NCI-H526 treated with DMSO at 0.1 percent for 48 hours (cell line): Measurements from ENCODE around the gene MXD3.

ENCODE experiments used
- DNase-seq: peaks from one replicate; lab custom pipeline; 2025; lab: John Stamatoyannopoulos, UW

Gene MXD3

GRCh38 chr5:177303121-177303924 is 8.4 kb downstream of the MXD3 start, which contains the start of the genes PRELID1 and RAB24:
Gene PRELID1 (plus strand): TSS chr5:177303799. CDS start chr5:177303986, 187 bp downstream.
Gene RAB24 (minus strand): TSS chr5:177303719. CDS start chr5:177303288, 431 bp downstream.
- DNase-seq: peak; percentile 35

GRCh38 chr5:177302354-177303110 is 9.2 kb downstream of the MXD3 start:
- DNase-seq: no peak

GRCh38 chr5:177301503-177302165 is 10.1 kb downstream of the MXD3 start:
- no peak for DNase-seq

DNA sequence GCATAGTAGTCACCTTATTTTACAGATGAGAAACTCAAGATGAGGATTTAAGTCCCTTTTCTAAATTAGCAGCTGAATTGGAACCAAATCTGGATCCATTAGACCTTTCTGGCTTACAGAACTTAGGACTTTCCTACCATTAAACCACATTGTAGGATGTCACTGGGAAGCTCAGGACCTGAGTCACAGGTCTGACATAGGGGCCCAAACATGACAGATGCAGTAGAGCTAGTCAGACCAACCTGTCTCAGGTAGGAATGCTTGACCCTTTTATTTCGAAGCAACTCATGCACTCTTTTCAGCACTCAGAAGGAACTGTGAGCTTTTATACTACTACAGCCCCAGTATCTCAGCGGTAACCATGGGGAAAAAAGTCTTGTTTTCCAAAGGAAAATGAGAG is 10.7 kb downstream of the MXD3 start:
- DNase-seq: no peak

- DNase-seq: no peak
These were observed 11.3 kb downstream of the MXD3 start for GRCh38 chr5:177300236-177300880.

GRCh38 chr5:177299697-177300096 is 12.0 kb downstream of the MXD3 start:
- DNase-seq: no peak

GRCh38 chr5:177297922-177298321 is 13.8 kb downstream of the MXD3 start:
- DNase-seq: no peak

DNA sequence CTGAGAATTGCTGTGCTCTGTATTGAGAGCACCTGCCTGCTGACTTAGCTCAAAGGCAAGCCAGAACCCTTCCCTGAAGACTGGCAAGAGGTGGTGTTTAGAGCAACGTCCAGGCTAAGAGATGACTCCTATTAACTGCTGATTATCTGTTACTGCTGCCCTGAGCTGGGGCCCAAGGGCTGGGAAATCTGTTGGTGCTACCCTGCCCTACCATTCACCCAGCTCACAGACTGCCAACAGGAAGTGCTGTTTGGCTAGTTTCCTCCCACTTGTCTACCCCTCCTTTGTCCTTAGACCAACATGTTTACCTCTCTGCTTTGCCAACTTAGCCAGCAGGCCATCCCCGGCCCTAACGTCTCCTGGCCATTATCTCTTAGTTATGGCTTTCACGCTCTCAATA is 15.1 kb downstream of the MXD3 start:
- DNase-seq: no peak

GRCh38 chr5:177295924-177296323 is 15.8 kb downstream of the MXD3 start:
- DNase-seq: no peak

DNA sequence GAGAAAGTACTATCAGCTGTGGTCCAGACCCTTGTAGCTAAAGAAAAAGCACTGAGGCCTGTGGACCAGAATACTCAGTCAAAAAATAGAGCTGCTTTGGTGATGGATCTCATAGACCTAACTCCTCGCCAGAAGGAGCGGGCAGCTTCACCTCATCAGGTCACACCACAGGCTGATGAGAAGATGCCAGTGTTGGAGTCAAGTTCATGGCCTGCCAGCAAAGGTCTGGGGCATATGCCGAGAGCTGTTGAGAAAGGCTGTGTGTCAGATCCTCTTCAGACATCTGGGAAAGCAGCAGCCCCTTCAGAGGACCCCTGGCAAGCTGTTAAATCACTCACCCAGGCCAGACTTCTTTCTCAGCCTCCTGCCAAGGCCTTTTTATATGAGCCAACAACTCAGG is 17.1 kb downstream of the MXD3 start:
- no peak for DNase-seq

- DNase-seq: no peak
These were observed 17.7 kb downstream of the MXD3 start for GRCh38 chr5:177293819-177294581.

DNA sequence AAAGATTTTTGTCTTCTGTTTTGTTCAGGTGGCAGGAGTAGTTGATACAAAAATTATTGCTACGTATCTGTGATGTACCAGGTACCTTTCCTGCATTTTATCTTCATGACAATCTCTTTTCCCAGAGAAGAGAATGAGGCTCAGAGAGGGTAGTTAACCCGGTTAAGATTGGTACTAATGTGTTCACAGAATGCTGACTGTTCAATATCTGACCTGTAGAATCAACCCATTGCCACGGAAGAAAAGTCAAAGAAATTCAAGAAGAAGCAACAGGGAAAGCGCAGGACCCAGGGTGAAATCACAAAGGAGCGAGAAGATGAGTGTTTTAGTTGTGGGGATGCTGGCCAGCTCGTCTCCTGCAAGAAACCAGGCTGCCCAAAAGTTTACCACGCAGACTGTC is 20.0 kb downstream of the MXD3 start:
- DNase-seq: no peak

GRCh38 chr5:177290816-177291596 is 20.7 kb downstream of the MXD3 start:
- no peak for DNase-seq

GRCh38 chr5:177288191-177288590 is 23.5 kb downstream of the MXD3 start:
- DNase-seq: no peak

DNA sequence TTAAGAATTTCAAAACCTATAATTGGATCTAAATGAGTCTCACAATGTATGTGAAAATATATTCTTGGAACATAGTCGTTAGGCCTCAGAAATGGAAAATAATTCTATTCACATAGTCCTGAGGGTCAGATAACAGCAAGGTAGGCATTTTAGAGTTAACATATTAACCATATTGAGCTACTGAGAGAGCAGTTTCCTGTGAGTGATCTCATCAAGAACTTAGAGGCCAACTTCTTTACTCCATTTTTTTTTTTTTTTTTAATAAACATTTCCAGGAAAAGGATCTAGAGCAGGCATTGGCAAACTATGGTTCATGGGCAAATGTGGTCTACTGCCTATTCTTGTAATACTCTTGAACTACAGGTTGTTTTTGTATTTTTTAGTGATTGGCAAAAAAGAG is 34.8 kb downstream of the MXD3 start:
- no peak for DNase-seq

- DNase-seq: no peak
These were observed 35.8 kb downstream of the MXD3 start for GRCh38 chr5:177275883-177276282.

DNA sequence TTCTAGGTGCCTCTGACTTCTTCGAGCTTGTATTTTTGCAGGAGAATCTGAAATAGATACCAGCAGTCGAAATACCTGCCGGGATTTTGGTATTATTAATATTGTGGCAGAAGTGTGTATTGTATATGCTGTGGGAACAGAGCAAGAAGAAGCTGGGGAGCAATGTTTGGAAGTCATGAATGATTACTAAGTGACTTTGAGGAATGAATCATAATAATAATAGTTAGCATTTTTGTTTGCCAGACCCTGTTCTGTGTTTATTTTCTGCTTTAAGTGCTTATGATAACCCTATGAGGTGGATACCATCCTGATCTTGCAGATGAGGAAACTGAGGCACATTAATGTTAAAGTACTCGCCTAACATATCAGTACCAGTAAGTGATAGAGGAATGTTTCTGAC is 40.6 kb downstream of the MXD3 start:
- no peak for DNase-seq

- DNase-seq: no peak
These were observed 41.0 kb downstream of the MXD3 start for GRCh38 chr5:177270653-177271052.

DNA sequence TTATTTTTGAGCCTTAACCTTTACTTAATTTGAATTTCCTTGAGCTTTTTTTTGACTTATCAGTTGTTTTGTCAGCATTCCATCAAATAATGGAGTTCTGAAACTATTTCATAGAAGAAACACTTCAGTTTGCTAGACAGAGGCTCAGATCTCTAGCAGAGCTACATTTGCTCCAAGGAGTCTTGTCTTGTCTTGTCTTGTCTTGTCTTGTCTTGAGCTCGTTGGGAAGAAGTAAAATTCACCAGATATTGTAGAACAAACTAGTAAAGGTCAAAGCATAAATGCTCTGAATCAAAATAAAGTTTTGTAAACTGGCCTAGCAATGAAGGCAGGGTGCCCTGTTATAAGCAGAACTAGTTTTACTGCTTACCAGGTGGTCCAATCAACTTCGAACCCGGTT is 41.7 kb downstream of the MXD3 start:
- DNase-seq: no peak

DNA sequence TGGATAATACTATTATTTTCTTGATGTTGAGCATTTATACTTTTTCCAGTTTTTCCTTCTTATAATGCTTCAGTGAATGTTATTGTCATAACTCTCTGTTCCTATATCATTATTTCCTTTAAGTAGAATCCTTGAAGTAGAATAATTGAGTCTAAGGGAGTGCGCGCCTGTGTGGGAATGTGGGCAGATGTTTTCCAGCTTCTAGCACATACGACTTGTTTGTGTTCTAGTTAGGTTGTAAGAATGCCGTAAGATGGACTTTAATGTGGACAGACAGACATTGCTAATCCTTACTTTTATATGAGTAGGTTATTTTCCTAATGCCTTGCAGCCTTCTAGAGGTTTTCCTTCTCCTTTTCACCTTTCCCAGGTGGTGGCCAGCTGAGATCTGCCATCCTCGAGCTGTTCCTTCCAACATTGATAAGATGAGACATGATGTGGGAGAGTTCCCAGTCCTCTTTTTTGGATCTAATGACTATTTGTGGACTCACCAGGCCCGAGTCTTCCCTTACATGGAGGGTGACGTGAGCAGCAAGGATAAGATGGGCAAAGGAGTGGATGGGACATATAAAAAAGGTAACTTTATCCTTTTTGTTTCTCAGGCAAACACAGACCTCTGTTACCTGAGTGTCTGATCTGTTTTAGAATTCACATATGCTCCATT is 42.3 kb downstream of the MXD3 start:
- DNase-seq: no peak
